Left lung (tissue), 10 donors: ENCODE data around the gene MTERF2. TPM values are rescaled to one million over a fixed set of nuclear protein-coding genes. Genes with fewer than 3 reads are reported as not detected.

Experiments
- ATAC-seq: fragments of 200-7000 bp; cut with Tn5 transposase; one replicate; pipeline ENCODE4 v1.9.1; 2020; ENCODE audit warnings: moderate library complexity
- DNase-seq, 4 donors: peaks; one replicate each; pipeline ENCODE4 v3.0.0-alpha.2; 2013 to 2020
- H3K27ac ChIP-seq, 2 donors: fragments of 200-600 bp; sonication (generic) in 1 of 2; one replicate each; pipeline versions ENCODE4 v1.5.0 to v1.8.0; 2020 to 2021
- H3K27me3 ChIP-seq, 2 donors: fragments of 200-600 bp; sonication (generic) in 1 of 2; one replicate each; pipeline versions ENCODE4 v1.5.0 to v1.8.0; 2020 to 2021
- H3K36me3 ChIP-seq, 2 donors: fragments of 200-600 bp; sonication (generic) in 1 of 2; one replicate each; pipeline versions ENCODE4 v1.5.0 to v1.8.0; 2020 to 2021
- H3K4me1 ChIP-seq, 2 donors: fragments of 200-600 bp; one replicate each; pipeline ENCODE4 v1.8.0; 2021
- H3K4me3 ChIP-seq, 2 donors: fragments of 200-600 bp; sonication (generic) in 1 of 2; one replicate each; pipeline versions ENCODE4 v1.5.0 to v1.8.0; 2020 to 2021; ENCODE audit warnings: mild to moderate bottlenecking in 1 of 2
- H3K9me3 ChIP-seq, 2 donors: fragments of 200-600 bp; sonication (generic) in 1 of 2; one replicate each; pipeline versions ENCODE4 v1.5.0 to v1.8.0; 2020 to 2021
- intact Hi-C, 2 donors: fragments of 100-400 bp; cut with DNase I; formaldehyde crosslinking; loops; one replicate each; pipeline versions ENCODE4 v1.11.2 to v1.14.2; 2022
- polyA plus RNA-seq, 6 donors: library from polyadenylated mRNA; unstranded; fragments of 120-200 nt; gene quantifications; one replicate each; pipeline ENCODE4 v1.2.1, GENCODE V29; 2013; ENCODE audit not compliant: insufficient read length in 6 of 6
- total RNA-seq, 2 donors: library from RNA; stranded (reverse); fragmentation: NEBNext Ultra II Directional; extraction: Animal tissue kit (Norgen Biotek cat#: 25700); gene quantifications; one replicate each; pipeline ENCODE4 v1.2.1, GENCODE V29; 2021
- TF ChIP-seq, protein P1 (sequence below), 2 donors: fragments of 200-600 bp; sonication (generic) in 1 of 2; IDR thresholded peaks; one replicate each; pipeline versions ENCODE4 v1.5.0 to v1.8.0; 2021; ENCODE audit warnings: antibody characterized with exemption in 2 of 2
- donor health status: DM: no; HTN: yes; CAD: no.
- donor health status: DM: no; HTN: no; CAD: no.

Gene MTERF2
- total and polyA plus RNA-seq, 8 donors = 10.8 to 49.6 (median 41.1) TPM

DNA sequence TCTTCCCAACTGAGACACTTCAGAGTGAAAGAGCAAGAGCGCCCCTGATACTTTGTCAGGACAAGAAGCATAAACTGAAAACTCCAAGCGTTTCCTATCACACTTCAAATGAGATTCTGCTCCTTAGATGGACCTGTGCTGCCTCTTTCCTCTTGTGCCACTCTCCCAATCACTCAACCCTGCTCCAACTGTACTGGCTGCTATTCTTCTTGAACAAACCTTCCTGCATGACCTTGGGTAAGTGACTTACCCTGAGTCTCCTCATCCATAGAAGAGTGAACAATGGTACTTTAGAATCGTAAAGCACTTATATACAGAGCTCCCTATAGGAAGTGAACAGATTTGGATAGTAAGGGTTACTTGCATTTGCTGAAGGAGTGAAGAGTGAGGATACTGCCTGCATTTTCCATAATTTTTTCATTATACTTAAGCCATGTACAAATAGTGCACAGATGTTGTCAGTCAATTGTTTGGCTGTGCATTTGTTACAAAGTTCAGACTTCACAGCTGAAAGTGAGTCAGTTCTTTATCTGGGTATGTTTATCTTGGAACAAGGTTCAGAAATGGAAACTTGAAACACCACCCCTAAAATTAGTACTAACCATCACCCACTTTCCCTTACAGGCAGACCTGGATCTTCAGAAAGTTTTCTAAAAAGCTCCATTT is 10.8 kb downstream of the MTERF2 start:
- intact Hi-C loops = no loop called here
- H3K4me1 ChIP-seq = peaks cover 3 to 11% of the 10 kb centered on the region in 2 donors
- no peak overlapping the region for H3K27ac ChIP-seq

GRCh38 chr12:106975098-106975497 is 11.8 kb downstream of the MTERF2 start:
- DNase-seq (no peak), ATAC-seq (no peak)
- Histone ChIP-seq H3K27ac (no peak overlapping the region), H3K9me3 (no peaks in the 10 kb centered on the region), H3K4me1 (peaks cover 3 to 11% of the 10 kb centered on the region in 2 donors), H3K4me3 (no peak overlapping the region), H3K36me3 (peaks cover 0 to 22% of the 10 kb centered on the region in 2 donors), H3K27me3 (no peaks in the 10 kb centered on the region)
- TF ChIP-seq, protein P1, sequence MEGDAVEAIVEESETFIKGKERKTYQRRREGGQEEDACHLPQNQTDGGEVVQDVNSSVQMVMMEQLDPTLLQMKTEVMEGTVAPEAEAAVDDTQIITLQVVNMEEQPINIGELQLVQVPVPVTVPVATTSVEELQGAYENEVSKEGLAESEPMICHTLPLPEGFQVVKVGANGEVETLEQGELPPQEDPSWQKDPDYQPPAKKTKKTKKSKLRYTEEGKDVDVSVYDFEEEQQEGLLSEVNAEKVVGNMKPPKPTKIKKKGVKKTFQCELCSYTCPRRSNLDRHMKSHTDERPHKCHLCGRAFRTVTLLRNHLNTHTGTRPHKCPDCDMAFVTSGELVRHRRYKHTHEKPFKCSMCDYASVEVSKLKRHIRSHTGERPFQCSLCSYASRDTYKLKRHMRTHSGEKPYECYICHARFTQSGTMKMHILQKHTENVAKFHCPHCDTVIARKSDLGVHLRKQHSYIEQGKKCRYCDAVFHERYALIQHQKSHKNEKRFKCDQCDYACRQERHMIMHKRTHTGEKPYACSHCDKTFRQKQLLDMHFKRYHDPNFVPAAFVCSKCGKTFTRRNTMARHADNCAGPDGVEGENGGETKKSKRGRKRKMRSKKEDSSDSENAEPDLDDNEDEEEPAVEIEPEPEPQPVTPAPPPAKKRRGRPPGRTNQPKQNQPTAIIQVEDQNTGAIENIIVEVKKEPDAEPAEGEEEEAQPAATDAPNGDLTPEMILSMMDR (IDR thresholded peaks at IDR 0.05) = no peak
- intact Hi-C loops = no loop called here

More for the DNA sequence above, 10.8 kb downstream of the MTERF2 start:
- no peaks in the 10 kb centered on the region for H3K27me3 ChIP-seq
- DNase-seq (no peak), ATAC-seq (peak; percentile 55)
- TF ChIP-seq, protein P1 (IDR thresholded peaks at IDR 0.05) = no peak
- H3K9me3 ChIP-seq = no peaks in the 10 kb centered on the region
- H3K4me3 ChIP-seq = no peak overlapping the region
- H3K36me3 ChIP-seq = peaks cover 0 to 12% of the 10 kb centered on the region in 2 donors

- intact Hi-C loops = no loop called here
- Histone ChIP-seq H3K36me3 (peaks cover 0 to 25% of the 10 kb centered on the region in 2 donors), H3K4me3 (no peak overlapping the region), H3K27ac (no peak overlapping the region), H3K4me1 (peaks cover 3 to 11% of the 10 kb centered on the region in 2 donors), H3K27me3 (no peaks in the 10 kb centered on the region), H3K9me3 (no peaks in the 10 kb centered on the region)
- DNase-seq = no peak
- peak; percentile 59 for ATAC-seq
- TF ChIP-seq, protein P1 (IDR thresholded peaks at IDR 0.05) = no peak
Observed at GRCh38 chr12:106974511-106974910, 12.4 kb downstream of the MTERF2 start.

DNA sequence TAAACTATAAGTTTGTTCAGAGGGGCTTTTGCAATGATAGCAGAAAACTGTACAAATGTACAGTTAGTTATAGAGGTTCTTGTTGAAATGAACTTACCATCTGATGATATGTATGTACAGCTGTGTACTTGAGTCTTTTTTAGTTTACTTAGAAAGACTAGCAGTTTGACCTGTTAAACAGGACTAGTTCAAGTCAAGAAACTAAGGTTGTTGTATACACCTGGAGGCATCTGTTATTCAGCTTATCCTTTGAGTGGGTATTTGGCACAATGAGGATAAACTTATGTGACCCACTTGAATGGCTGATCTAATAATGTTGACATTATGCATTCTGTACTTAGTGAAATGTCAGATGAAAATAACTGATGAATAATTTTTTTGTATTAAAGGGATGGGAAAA is 13.4 kb downstream of the MTERF2 start:
- no peak overlapping the region for H3K27ac ChIP-seq
- TF ChIP-seq, protein P1 (IDR thresholded peaks at IDR 0.05) = no peak
- intact Hi-C loops = no loop called here
- H3K36me3 ChIP-seq = peaks cover 0 to 33% of the 10 kb centered on the region in 2 donors
- ATAC-seq (no peak), DNase-seq (no peak)
- peaks cover 3 to 8% of the 10 kb centered on the region in 2 donors for H3K4me1 ChIP-seq
- no peaks in the 10 kb centered on the region for H3K27me3 ChIP-seq
- H3K4me3 ChIP-seq = no peak overlapping the region
- H3K9me3 ChIP-seq = no peaks in the 10 kb centered on the region

DNA sequence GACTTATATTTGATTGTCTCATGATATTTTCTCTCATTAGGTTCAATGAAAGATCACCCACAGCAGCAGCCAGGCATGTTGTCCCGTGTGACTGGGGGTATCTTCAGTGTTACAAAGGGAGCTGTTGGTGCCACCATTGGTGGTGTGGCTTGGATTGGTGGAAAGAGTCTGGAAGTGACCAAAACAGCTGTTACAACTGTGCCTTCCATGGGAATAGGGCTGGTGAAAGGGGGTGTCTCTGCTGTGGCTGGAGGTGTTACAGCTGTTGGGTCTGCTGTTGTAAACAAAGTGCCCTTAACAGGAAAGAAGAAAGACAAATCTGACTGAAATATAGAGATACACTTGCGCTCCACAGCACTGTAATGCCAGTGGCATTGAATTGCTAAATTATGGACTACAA is 15.9 kb downstream of the MTERF2 start:
- H3K36me3 ChIP-seq = peaks cover 0 to 50% of the 10 kb centered on the region in 2 donors

More for the DNA sequence above, 15.9 kb downstream of the MTERF2 start:
- intact Hi-C loops = no loop called here
- Histone ChIP-seq H3K4me1 (no peaks in the 10 kb centered on the region), H3K27me3 (no peaks in the 10 kb centered on the region), H3K4me3 (no peak overlapping the region), H3K9me3 (no peaks in the 10 kb centered on the region), H3K27ac (no peak overlapping the region)
- TF ChIP-seq, protein P1 (IDR thresholded peaks at IDR 0.05) = no peak
- no peak for ATAC-seq
- DNase-seq = no peak
